Stimulated activated CD8-positive, alpha-beta memory T cell treated with anti-CD3 and anti-CD28 coated beads, Interleukin-4, amount 100 ng/mL, for 4 hours (primary cell): ENCODE results near the gene MOXD1.

Source experiments
- DNase-seq, 2 donors: peaks; one replicate each; pipeline ENCODE4 v3.0.0-alpha.2; 2020; ENCODE audit warnings: low read depth in 2 of 2, low spot score in 1 of 2

MOXD1 gene

DNA sequence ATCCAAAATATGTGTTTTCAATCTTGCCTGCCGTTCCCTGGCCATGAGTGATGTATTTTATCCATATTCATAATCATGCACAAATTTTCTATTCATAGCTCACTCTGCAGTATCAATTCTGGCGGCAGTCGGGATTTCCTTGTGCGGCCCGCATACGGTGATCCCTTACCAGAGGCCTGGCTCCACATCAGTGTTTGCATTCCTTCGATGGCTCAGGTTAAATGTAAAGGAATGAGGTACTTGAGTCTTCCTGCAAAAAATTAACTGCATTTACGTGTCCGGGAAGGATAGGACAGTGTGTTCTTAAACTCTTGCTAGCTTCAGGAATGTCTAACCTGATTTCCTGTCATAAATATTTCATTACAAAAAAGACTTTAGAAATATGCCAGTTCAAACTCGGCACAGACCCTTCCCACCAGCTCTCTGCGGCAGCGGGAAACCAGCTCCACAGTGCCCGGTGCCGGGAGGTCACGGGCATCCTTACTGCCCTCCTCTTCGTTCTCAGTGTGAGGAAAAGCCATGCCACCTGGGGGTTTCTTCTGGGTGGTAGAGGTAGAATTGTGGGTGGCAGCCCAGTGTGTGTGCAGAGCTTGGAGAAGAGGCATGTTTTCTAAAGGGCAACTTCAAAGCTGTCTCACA is 154.5 kb downstream of the MOXD1 start:
- no peak for DNase-seq

DNA sequence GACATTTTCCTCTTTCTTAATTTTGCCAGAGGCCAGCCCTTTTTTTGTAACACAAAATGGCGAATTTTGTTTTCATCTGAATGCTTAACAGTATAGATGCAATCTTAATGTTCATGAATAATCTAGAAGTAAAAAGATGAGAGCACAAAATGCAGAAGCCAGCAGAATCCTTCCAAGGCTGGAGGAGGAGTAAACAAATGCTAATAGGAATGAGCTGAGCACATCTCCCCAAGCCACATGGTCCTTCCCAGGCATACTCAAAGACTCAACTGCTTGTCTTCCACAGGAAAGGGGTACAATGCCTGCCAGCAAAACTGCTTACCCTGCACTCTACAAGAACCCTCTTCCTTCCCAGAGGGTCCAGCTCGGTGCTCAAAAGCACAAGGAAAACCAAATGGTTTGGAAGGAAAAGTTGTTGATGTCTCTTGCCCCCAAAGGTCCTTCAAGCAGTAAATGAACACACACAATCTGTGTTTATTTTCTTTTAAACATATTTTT is 155.1 kb downstream of the MOXD1 start:
- no peak for DNase-seq
